ENCODE data around the gene LAMP2.

GRCh38 chrX:120464411-120464810 is 4.7 kb downstream of the LAMP2 start:
- no peak for TF ChIP-seq POLR2A (IDR thresholded peaks at IDR 0.05; ENCODE audit: low read depth, low read length)
- TF ChIP-seq CTCF (conservative IDR thresholded peaks at IDR 0.05; ENCODE audit: low read depth, low read length): no peak
- TF ChIP-seq SMC3 (IDR thresholded peaks at IDR 0.05; ENCODE audit: low read depth, low read length): no peak
- no peak for TF ChIP-seq RCOR1 (IDR thresholded peaks at IDR 0.05; ENCODE audit: insufficient replicate concordance, low read length)
- no peak for TF ChIP-seq BHLHE40 (IDR thresholded peaks at IDR 0.05; ENCODE audit: low read depth, low read length)
- no peak for TF ChIP-seq MAZ (IDR thresholded peaks at IDR 0.05; ENCODE audit: borderline replicate concordance, low read depth, low read length)
- TF ChIP-seq RAD21 (IDR thresholded peaks at IDR 0.05; ENCODE audit: low read length): no peak
- TF ChIP-seq USF2 (IDR thresholded peaks at IDR 0.05; ENCODE audit: low read depth, low read length): no peak
- TF ChIP-seq CEBPB (IDR thresholded peaks at IDR 0.05; ENCODE audit: low read depth, low read length): no peak
- TF ChIP-seq NFE2L2 (IDR thresholded peaks at IDR 0.05; ENCODE audit: low read depth, low read length): no peak
- no peak for TF ChIP-seq MXI1 (IDR thresholded peaks at IDR 0.05; ENCODE audit: borderline replicate concordance, low read depth, low read length)
- TF ChIP-seq RFX5 (IDR thresholded peaks at IDR 0.05; ENCODE audit: low read depth, low read length): no peak
- no peak for TF ChIP-seq CHD1 (IDR thresholded peaks at IDR 0.05; ENCODE audit: low read depth, low read length)

Data from IMR-90 (cell line).